ENCODE data around the gene ADRA2C.

GRCh38 chr4:3776166-3777032 is 10.2 kb downstream of the ADRA2C start:
- TF ChIP-seq YY1 (IDR thresholded peaks at IDR 0.05; ENCODE audit: insufficient read depth, insufficient read length) = no peak
- no peak for TF ChIP-seq ZNF274 (IDR thresholded peaks at IDR 0.05; ENCODE audit: low read depth, low read length)
